ENCODE data around the gene SIPA1.

SIPA1 gene

GRCh38 chr11:65607614-65608426 lies 30.1 kb upstream of the SIPA1 start:
- DNase-seq, result no peak

GRCh38 chr11:65609229-65609628 lies 28.7 kb upstream of the SIPA1 start:
- no peak for DNase-seq

- no peak for DNase-seq
Measured at GRCh38 chr11:65609665-65610064, 28.2 kb upstream of the SIPA1 start.

GRCh38 chr11:65610404-65610803 lies 27.5 kb upstream of the SIPA1 start:
- DNase-seq, result no peak

- peak; percentile 83 for DNase-seq
Measured at GRCh38 chr11:65611028-65611757, 26.7 kb upstream of the SIPA1 start.

- no peak for DNase-seq
Measured at GRCh38 chr11:65611758-65612603, 25.9 kb upstream of the SIPA1 start.

- DNase-seq, result no peak
Measured at GRCh38 chr11:65612691-65613090, 25.2 kb upstream of the SIPA1 start.

GRCh38 chr11:65613091-65613928 lies 24.6 kb upstream of the SIPA1 start:
- no peak for DNase-seq

GRCh38 chr11:65615229-65615949 lies 22.5 kb upstream of the SIPA1 start, which contains the start of gene PCNX3:
TSS of gene PCNX3 (plus strand) at chr11:65615776. CDS start at chr11:65616312, 536 bp downstream.
- DNase-seq, result peak; percentile 100

GRCh38 chr11:65615950-65616574 lies 21.8 kb upstream of the SIPA1 start:
- DNase-seq, result peak; percentile 66

- no peak for DNase-seq
Measured at GRCh38 chr11:65616575-65617001, 21.3 kb upstream of the SIPA1 start.

- no peak for DNase-seq
Measured at GRCh38 chr11:65617136-65617850, 20.6 kb upstream of the SIPA1 start.

- DNase-seq, result no peak
Measured at GRCh38 chr11:65617990-65618751, 19.7 kb upstream of the SIPA1 start.

GRCh38 chr11:65618763-65619162 lies 19.1 kb upstream of the SIPA1 start:
- DNase-seq, result no peak

- DNase-seq, result no peak
Measured at GRCh38 chr11:65619281-65619928, 18.5 kb upstream of the SIPA1 start.

- DNase-seq, result no peak
Measured at GRCh38 chr11:65620666-65621065, 17.2 kb upstream of the SIPA1 start.

GRCh38 chr11:65621460-65621859 lies 16.4 kb upstream of the SIPA1 start:
- no peak for DNase-seq

GRCh38 chr11:65622011-65622410 lies 15.9 kb upstream of the SIPA1 start:
- no peak for DNase-seq

GRCh38 chr11:65623177-65623576 lies 14.7 kb upstream of the SIPA1 start:
- no peak for DNase-seq
